Right hindlimb (tissue), 1 donor: ENCODE results near the gene IGSF8.

ENCODE experiments used
- DNase-seq: peaks from one replicate; pipeline ENCODE4 v3.0.0-alpha.2; 2018

IGSF8 gene

GRCh38 chr1:160103658-160104408, 5.4 kb upstream of the IGSF8 start:
- DNase-seq: peak; percentile 65

GRCh38 chr1:160101717-160102522, 3.5 kb upstream of the IGSF8 start:
- DNase-seq: no peak

GRCh38 chr1:160101037-160101716, 2.8 kb upstream of the IGSF8 start:
- peak; percentile 85 for DNase-seq

- no peak for DNase-seq
Measured at GRCh38 chr1:160099716-160100375, 1.4 kb upstream of the IGSF8 start.

- DNase-seq: peak; percentile 98
Measured at GRCh38 chr1:160098852-160099561, 588 bp upstream of the IGSF8 start.

- no peak for DNase-seq
Measured at GRCh38 chr1:160097151-160097910, 1.1 kb downstream of the IGSF8 start.

GRCh38 chr1:160096274-160097116, 1.9 kb downstream of the IGSF8 start:
- DNase-seq: no peak

GRCh38 chr1:160095382-160096105, 2.9 kb downstream of the IGSF8 start:
- DNase-seq: no peak

GRCh38 chr1:160094806-160095205, 3.6 kb downstream of the IGSF8 start:
- DNase-seq: no peak

GRCh38 chr1:160094291-160094625, 4.2 kb downstream of the IGSF8 start:
- no peak for DNase-seq

- no peak for DNase-seq
Measured at GRCh38 chr1:160093624-160094290, 4.7 kb downstream of the IGSF8 start.

- DNase-seq: no peak
Measured at GRCh38 chr1:160093069-160093395, 5.4 kb downstream of the IGSF8 start.

GRCh38 chr1:160092366-160093068, 5.9 kb downstream of the IGSF8 start:
- DNase-seq: no peak

GRCh38 chr1:160091666-160092223, 6.7 kb downstream of the IGSF8 start:
- no peak for DNase-seq

- DNase-seq: no peak
Measured at GRCh38 chr1:160090760-160091159, 7.7 kb downstream of the IGSF8 start.

- no peak for DNase-seq
Measured at GRCh38 chr1:160089883-160090282, 8.5 kb downstream of the IGSF8 start.

- no peak for DNase-seq
Measured at GRCh38 chr1:160087118-160087662, 11.2 kb downstream of the IGSF8 start.

- DNase-seq: no peak
Measured at GRCh38 chr1:160086456-160086892, 11.9 kb downstream of the IGSF8 start.
